ENCODE results near the gene LMTK2. TPM values are rescaled to one million over a fixed set of nuclear protein-coding genes. Genes with fewer than 3 reads are reported as not detected.
A peak's percentile ranks its signal among the peaks of the same experiment; 100 is the strongest.

Gene LMTK2
- total and polyA plus RNA-seq, 2 experiments from 2014 or later, result 6.1 to 30.8 TPM

DNA sequence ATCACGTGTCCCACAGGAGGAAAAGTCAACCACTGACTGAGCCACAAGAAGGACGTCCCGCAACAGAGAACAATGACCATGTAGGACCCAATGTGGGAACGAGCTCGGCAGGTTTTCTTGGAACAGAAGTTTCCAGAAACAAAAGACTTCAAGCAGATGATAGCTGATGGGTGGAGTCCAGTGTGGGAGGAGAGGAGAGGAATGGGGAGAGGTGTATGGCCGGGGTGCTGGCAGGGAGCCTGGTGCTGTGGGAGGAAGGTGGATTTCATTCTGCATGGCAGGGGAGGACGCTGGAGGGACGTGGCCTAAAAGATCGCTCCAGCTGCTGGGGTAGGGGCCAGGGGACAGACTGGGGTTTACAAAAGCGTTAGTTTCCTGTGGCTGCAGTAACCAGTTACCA is 48.5 kb upstream of the LMTK2 start:
- no peaks in the 10 kb centered on the region for H3F3A ChIP-seq (replicated peaks; ENCODE audit: low read depth)
- no peak overlapping the region for H3K27ac Mint-ChIP-seq
- H3K27ac ChIP-seq (ENCODE audit: low read depth), result no peak overlapping the region
- H3K9me2 ChIP-seq (ENCODE audit: insufficient read depth), result no peaks in the 10 kb centered on the region
- peak overlapping the region; percentile 72; the same call in 1 of the 2 replicates for H2AFZ ChIP-seq
- H3K27me3 Mint-ChIP-seq (ENCODE audit: insufficient read depth, low read depth, poor library complexity), result peaks cover 10% of the 10 kb centered on the region
- peaks cover 3% of the 10 kb centered on the region; the same call in 1 of the 3 replicates for H3K4me1 Mint-ChIP-seq
- no peaks in the 10 kb centered on the region for H3K36me3 ChIP-seq (ENCODE audit: insufficient read depth)
- H3K79me2 ChIP-seq (replicated peaks; ENCODE audit: insufficient read depth), result no peaks in the 10 kb centered on the region
- no peak overlapping the region for H3K4me2 ChIP-seq
- H3K4me3 ChIP-seq, result no peak overlapping the region
- DNase-seq (ENCODE audit: low spot score), result no peak
- no peaks in the 10 kb centered on the region for H3K36me3 Mint-ChIP-seq (ENCODE audit: low read depth)
- TF ChIP-seq EZH2 (IDR thresholded peaks at IDR 0.05; ENCODE audit: low read depth, unreplicated experiment) (no peak), JUNB (IDR thresholded peaks at IDR 0.05; ENCODE audit: unreplicated experiment) (no peak), ZNF114 (CRISPR knock-in tag; IDR thresholded peaks at IDR 0.05) (no peak), EZH2phosphoT487 (IDR thresholded peaks at IDR 0.05; ENCODE audit: unreplicated experiment) (no peak), POLR2AphosphoS5 (IDR thresholded peaks at IDR 0.05; ENCODE audit: low read depth) (no peak), ZNF331 (CRISPR knock-in tag; IDR thresholded peaks at IDR 0.05; ENCODE audit: low read depth) (no peak), CREB1 (CRISPR knock-in tag; IDR thresholded peaks at IDR 0.05; ENCODE audit: low read depth) (no peak), NANOG (IDR thresholded peaks at IDR 0.05; ENCODE audit: borderline replicate concordance) (no peak), STAT1 (IDR thresholded peaks at IDR 0.05; ENCODE audit: unreplicated experiment) (no peak)
- TF ChIP-seq, protein P1, sequence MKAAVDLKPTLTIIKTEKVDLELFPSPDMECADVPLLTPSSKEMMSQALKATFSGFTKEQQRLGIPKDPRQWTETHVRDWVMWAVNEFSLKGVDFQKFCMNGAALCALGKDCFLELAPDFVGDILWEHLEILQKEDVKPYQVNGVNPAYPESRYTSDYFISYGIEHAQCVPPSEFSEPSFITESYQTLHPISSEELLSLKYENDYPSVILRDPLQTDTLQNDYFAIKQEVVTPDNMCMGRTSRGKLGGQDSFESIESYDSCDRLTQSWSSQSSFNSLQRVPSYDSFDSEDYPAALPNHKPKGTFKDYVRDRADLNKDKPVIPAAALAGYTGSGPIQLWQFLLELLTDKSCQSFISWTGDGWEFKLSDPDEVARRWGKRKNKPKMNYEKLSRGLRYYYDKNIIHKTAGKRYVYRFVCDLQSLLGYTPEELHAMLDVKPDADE (IDR thresholded peaks at IDR 0.05), result no peak
- TF ChIP-seq, protein P2, sequence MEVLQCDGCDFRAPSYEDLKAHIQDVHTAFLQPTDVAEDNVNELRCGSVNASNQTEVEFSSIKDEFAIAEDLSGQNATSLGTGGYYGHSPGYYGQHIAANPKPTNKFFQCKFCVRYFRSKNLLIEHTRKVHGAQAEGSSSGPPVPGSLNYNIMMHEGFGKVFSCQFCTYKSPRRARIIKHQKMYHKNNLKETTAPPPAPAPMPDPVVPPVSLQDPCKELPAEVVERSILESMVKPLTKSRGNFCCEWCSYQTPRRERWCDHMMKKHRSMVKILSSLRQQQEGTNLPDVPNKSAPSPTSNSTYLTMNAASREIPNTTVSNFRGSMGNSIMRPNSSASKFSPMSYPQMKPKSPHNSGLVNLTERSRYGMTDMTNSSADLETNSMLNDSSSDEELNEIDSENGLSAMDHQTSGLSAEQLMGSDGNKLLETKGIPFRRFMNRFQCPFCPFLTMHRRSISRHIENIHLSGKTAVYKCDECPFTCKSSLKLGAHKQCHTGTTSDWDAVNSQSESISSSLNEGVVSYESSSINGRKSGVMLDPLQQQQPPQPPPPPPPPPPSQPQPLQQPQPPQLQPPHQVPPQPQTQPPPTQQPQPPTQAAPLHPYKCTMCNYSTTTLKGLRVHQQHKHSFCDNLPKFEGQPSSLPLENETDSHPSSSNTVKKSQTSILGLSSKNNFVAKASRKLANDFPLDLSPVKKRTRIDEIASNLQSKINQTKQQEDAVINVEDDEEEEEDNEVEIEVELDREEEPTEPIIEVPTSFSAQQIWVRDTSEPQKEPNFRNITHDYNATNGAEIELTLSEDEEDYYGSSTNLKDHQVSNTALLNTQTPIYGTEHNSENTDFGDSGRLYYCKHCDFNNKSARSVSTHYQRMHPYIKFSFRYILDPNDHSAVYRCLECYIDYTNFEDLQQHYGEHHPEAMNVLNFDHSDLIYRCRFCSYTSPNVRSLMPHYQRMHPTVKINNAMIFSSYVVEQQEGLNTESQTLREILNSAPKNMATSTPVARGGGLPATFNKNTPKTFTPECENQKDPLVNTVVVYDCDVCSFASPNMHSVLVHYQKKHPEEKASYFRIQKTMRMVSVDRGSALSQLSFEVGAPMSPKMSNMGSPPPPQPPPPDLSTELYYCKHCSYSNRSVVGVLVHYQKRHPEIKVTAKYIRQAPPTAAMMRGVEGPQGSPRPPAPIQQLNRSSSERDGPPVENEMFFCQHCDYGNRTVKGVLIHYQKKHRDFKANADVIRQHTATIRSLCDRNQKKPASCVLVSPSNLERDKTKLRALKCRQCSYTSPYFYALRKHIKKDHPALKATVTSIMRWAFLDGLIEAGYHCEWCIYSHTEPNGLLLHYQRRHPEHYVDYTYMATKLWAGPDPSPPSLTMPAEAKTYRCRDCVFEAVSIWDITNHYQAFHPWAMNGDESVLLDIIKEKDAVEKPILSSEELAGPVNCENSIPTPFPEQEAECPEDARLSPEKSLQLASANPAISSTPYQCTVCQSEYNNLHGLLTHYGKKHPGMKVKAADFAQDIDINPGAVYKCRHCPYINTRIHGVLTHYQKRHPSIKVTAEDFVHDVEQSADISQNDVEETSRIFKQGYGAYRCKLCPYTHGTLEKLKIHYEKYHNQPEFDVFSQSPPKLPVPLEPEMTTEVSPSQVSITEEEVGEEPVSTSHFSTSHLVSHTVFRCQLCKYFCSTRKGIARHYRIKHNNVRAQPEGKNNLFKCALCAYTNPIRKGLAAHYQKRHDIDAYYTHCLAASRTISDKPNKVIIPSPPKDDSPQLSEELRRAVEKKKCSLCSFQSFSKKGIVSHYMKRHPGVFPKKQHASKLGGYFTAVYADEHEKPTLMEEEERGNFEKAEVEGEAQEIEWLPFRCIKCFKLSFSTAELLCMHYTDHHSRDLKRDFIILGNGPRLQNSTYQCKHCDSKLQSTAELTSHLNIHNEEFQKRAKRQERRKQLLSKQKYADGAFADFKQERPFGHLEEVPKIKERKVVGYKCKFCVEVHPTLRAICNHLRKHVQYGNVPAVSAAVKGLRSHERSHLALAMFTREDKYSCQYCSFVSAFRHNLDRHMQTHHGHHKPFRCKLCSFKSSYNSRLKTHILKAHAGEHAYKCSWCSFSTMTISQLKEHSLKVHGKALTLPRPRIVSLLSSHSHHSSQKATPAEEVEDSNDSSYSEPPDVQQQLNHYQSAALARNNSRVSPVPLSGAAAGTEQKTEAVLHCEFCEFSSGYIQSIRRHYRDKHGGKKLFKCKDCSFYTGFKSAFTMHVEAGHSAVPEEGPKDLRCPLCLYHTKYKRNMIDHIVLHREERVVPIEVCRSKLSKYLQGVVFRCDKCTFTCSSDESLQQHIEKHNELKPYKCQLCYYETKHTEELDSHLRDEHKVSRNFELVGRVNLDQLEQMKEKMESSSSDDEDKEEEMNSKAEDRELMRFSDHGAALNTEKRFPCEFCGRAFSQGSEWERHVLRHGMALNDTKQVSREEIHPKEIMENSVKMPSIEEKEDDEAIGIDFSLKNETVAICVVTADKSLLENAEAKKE (CRISPR knock-in tag; IDR thresholded peaks at IDR 0.05), result no peak
- TF ChIP-seq, protein P3, sequence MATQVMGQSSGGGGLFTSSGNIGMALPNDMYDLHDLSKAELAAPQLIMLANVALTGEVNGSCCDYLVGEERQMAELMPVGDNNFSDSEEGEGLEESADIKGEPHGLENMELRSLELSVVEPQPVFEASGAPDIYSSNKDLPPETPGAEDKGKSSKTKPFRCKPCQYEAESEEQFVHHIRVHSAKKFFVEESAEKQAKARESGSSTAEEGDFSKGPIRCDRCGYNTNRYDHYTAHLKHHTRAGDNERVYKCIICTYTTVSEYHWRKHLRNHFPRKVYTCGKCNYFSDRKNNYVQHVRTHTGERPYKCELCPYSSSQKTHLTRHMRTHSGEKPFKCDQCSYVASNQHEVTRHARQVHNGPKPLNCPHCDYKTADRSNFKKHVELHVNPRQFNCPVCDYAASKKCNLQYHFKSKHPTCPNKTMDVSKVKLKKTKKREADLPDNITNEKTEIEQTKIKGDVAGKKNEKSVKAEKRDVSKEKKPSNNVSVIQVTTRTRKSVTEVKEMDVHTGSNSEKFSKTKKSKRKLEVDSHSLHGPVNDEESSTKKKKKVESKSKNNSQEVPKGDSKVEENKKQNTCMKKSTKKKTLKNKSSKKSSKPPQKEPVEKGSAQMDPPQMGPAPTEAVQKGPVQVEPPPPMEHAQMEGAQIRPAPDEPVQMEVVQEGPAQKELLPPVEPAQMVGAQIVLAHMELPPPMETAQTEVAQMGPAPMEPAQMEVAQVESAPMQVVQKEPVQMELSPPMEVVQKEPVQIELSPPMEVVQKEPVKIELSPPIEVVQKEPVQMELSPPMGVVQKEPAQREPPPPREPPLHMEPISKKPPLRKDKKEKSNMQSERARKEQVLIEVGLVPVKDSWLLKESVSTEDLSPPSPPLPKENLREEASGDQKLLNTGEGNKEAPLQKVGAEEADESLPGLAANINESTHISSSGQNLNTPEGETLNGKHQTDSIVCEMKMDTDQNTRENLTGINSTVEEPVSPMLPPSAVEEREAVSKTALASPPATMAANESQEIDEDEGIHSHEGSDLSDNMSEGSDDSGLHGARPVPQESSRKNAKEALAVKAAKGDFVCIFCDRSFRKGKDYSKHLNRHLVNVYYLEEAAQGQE (IDR thresholded peaks at IDR 0.05; ENCODE audit: unreplicated experiment), result no peak
- TF ChIP-seq, protein P4, sequence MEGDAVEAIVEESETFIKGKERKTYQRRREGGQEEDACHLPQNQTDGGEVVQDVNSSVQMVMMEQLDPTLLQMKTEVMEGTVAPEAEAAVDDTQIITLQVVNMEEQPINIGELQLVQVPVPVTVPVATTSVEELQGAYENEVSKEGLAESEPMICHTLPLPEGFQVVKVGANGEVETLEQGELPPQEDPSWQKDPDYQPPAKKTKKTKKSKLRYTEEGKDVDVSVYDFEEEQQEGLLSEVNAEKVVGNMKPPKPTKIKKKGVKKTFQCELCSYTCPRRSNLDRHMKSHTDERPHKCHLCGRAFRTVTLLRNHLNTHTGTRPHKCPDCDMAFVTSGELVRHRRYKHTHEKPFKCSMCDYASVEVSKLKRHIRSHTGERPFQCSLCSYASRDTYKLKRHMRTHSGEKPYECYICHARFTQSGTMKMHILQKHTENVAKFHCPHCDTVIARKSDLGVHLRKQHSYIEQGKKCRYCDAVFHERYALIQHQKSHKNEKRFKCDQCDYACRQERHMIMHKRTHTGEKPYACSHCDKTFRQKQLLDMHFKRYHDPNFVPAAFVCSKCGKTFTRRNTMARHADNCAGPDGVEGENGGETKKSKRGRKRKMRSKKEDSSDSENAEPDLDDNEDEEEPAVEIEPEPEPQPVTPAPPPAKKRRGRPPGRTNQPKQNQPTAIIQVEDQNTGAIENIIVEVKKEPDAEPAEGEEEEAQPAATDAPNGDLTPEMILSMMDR (conservative IDR thresholded peaks at IDR 0.05; ENCODE audit: low read depth in 2 of 2), result no peak
- H3K4me3 Mint-ChIP-seq, result no peak overlapping the region
- no peak for ATAC-seq
- H3K27me3 ChIP-seq (ENCODE audit: insufficient read depth), result no peaks in the 10 kb centered on the region
- no peaks in the 10 kb centered on the region for H3K4me1 ChIP-seq (ENCODE audit: insufficient read depth)
- H3K9me3 Mint-ChIP-seq, result no peaks in the 10 kb centered on the region; the same call in 2 of the 3 replicates
- H4K20me1 ChIP-seq (replicated peaks; ENCODE audit: insufficient read depth), result no peaks in the 10 kb centered on the region
